Measurements from ENCODE around the gene LGALS7.
A peak's percentile ranks its signal among the peaks of the same experiment; 100 is the strongest.
"Not testable (repeated sequence)": the region's sequence is repeated elsewhere in the genome, so short reads cannot be mapped to it uniquely, and the experiment has no call there.

The LGALS7 gene

DNA sequence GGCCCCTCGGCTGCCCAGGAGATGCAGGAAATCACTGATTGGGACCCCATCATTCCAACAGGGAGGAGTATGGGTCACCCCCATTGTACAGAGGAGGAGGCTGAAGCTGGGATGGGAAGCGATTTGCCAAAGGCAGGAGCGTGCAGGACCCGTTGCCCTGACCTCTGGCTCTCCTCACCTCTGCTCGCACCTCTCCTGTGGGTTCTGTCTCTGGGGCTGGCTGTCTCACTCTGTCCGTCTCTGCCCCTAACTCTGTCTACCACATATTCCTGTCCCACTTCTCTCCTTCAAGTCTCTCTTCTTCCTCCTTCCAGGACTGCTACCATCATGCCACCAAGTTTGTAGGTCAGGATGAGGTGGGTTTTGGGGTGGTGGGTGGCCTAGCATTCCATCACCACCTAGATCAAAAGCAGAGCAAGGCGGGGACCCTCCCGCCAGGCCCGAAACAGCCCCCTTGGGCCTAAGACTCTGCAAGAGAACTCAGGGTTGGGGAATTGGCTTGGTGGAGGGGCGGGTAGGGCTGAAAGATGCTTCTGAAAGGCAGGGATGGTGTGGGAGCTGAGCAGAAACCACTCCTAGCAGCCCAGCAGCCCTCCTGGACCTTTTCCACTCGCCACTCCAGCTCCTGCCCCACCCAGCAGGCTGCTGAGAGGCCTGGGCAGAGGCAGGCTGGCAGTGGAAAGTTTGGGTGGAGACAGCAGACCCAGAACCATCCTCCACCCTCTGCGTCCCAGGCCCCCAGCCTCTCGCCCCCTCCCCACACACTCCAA lies 1.0 kb upstream of the LGALS7 start:
- no peak for DNase-seq (ENCODE audit: low read depth in 2 of 3, low spot score in 2 of 3)

DNA sequence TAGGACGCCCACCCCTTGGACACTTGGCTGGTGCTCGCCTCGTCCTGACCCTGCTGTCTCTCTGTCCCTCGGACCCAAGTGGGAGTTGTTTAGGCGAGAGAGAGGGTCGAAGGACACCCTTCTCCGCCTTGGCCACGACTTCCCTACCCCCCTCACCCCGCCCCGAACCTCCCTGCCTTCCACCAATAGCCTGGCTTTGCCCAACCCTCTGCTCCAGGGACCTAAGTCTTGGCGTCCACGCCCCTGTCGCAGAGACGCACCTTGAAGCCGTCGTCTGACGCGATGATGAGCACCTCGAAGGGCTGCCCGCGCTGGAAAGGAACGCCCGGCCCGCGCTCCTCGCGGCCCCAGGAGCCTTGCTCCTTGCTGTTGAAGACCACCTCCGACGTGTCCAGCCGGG lies 1.7 kb downstream of the LGALS7 start:
- not testable (repeated sequence) for DNase-seq (ENCODE audit: low read depth in 2 of 3, low spot score in 2 of 3)

DNA sequence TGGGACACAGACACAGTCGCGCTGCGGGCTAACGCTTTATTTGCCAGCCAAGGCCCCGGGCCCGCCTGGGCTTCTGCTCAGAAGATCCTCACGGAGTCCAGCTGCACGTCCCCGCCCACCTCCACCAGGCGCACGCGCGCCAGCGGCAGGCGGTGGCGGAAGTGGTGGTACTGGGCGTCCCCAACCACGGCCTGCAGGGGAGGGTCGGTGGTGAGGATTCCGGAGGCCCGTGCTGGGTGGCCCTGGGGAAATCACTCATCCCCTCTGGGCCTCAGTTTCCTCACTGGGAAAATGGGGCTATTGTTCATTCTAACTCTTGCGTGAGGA lies 2.4 kb downstream of the LGALS7 start:
- DNase-seq (ENCODE audit: low read depth in 2 of 3, low spot score in 2 of 3), result not testable (repeated sequence)

DNA sequence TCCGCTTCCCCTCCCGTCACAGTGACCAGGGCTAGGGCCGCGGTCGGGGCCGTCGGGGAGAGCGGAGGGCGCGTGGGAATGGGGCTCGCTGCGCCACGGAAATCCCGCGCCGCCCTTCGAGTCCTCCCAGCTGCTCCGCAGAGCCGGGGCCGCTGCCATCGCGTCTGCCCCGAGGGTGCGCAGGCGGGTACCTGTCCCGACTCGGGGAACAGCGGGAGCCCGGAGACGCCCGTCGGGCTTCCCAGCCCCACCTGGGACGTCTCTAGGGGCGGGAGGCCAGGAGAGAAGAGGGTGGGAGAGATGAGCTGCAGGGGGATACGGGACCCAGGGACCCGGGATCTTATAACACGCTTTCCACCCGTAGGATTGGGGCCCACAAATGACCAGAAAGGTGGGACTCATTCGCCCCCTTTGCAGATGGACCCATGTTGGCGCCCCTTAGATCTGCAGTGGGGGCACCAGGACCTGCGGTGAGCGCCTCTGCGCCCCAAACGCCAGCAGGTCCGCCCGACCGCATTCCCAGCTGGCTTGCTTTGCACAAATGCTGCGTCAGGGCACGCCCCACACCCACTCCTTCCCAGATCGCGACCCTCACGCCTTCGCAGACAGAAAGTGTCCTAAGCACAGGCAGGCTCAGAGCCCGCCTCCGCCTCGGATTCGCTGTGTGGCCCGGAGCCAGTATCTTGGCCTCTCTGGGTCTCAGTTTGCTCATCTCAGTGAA lies 2.9 kb downstream of the LGALS7 start:
- DNase-seq (ENCODE audit: low read depth in 2 of 3, low spot score in 2 of 3), result not testable (repeated sequence)

DNA sequence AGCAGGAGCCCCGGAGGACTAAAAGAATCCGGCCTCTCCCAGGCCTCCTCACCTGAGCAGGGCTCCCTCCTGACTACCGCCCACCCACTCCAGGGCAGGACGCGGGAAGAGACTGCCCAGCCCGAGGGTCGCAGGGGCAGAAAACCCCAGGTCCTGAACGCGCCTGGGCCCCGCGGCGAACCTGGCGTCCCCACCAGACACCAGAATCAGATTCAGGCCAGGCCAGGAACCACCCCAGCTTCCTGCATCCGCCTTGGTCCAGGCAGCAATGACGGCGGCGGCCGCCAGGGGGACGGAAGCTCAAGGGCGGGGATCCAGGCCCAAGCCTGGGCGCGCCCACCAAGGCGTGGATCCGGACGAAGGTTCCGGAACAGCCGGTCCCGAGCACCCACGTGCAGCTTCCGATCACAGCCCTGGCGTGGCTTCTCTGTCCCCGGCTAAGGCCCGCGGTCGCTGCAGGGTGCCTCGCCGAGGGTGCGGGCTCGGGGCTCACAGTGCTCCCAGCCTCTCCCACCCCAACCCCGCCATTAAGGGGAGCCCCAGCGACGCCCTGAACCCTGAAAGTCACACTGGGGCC lies 3.6 kb downstream of the LGALS7 start:
- DNase-seq (ENCODE audit: low read depth in 2 of 3, low spot score in 2 of 3), result peak; percentile 73 to 94 (median 84)

DNA sequence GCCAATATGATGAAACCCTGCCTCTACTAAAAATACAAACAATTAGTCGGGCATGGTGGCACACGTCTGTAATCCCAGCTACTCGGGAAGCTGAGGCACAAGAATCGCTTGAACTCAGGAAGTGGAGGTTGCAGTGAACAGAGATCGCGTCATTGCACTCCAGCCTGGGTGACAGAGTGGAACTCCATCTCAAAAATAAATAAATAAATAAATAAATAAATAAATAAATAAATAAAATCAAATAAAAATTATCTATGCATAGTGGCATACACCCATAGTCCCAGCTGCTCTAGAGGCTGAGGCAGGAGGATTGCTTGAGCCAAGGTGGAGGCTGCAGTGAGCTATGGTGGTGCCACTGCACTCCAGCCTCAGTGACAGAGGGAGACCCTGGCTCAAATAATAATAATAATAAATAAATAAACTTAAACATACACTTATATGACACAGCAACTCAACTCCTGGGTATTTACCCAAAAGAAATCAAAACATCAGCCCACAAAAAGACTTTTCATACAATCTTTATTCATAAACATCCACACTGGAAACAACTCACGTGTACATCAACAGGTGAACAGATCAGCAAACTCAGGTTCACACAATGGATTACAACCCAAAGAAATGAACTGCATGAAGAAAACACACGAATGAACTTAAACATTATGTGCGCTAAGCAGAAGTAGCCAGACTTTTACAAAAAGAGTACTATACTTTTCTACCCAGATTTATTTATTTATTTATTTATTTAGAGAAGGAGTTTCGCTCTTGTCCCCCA lies 6.9 kb downstream of the LGALS7 start:
- no peak for DNase-seq (ENCODE audit: low read depth in 2 of 3, low spot score in 2 of 3)

DNA sequence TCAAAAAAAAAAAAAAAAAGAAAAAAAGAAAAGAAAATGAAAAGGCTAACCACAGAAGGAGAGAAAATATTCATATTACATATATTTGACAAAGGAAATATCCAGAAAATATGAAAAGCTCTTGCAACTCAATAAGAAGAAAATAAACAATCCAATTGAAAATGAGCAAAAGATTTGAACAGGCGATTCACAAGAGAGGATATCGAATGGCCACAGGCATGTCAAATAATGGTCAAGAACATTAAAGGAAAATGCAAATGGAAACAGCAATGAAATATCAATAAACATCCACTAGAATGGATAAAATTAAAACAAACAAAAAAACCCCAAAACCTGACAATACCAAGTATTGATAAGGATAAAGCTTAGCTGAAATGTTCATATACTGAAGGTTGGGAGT lies 8.1 kb downstream of the LGALS7 start:
- no peak for DNase-seq (ENCODE audit: low read depth in 2 of 3, low spot score in 2 of 3)

DNA sequence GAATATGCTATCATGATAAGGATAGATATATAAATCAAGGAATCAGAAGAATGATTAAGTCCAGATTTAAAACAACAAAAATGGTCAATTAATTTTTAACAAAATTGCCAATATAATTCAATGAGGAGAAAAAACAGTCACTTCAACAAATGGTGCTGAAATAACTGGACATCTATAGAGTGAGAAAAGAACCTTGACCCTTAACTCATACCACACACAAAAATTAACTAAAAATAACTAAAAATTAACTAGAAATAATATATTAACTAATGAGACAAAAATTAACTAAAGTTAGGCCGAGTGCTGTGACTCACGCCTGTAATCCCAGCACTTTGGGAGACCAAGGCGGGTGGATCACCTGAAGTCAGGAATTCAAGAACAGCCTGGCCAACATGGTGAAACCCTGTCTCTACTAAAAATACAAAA lies 9.5 kb downstream of the LGALS7 start:
- DNase-seq (ENCODE audit: low read depth in 2 of 3, low spot score in 2 of 3), result no peak

DNA sequence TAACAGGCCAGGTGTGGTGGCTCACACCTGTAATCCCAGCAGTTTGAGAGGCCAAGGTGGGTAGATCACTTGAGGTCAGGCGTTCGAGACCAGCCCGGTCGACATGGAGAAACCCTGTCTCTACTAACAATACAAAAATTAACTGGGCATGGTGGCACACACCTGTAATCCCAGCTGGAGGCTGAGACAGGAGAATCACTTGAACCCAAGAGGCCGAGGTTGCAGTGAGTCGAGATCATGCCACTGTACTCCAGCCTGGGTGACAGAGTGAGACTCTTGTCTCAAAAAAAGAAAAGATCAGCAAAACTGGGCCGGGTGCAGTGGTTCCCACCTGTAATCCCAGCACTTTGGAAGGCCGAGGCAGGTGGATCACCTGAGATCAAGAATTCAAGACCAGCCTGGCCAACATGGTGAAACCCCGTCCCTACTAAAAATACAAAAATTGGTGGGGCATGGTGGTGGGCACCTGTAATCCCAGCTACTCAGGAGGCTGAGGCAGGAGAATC lies 11.4 kb downstream of the LGALS7 start:
- DNase-seq (ENCODE audit: low read depth in 2 of 3, low spot score in 2 of 3), result not testable (repeated sequence)

DNA sequence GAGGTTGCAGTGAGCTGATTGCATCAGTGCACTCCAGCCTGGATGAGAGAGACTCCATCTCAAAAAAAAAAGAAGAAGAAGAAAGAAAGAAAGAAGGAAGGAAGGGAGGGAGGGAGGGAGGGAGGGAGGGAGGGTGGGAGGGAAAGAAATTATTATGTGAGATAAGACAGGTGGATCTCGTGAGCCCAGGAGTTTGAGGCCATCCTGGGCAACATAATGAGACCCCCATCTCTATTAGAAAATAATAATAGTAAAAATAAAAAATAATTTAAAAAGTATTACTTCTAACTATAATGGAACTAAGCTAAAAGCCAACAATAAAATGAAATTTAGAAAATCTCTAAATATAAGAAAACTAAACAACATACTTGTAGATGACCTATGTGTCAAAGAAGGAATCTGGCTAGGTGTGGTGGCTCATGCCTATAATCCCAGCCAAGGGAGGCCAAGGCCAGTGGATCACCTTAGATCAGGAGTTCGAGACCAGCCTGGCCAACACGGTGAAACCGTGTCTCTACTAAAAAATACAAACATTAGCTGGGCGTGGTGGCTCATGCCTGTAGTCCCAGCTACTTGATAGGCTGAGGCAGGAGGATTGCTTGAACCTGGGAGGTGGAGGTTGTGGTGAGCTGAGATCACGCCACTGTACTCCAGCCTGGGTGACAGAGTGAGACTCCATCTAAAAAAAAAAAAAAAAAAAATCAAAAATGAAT lies 12.4 kb downstream of the LGALS7 start:
- DNase-seq (ENCODE audit: low read depth in 2 of 3, low spot score in 2 of 3), result not testable (repeated sequence)

DNA sequence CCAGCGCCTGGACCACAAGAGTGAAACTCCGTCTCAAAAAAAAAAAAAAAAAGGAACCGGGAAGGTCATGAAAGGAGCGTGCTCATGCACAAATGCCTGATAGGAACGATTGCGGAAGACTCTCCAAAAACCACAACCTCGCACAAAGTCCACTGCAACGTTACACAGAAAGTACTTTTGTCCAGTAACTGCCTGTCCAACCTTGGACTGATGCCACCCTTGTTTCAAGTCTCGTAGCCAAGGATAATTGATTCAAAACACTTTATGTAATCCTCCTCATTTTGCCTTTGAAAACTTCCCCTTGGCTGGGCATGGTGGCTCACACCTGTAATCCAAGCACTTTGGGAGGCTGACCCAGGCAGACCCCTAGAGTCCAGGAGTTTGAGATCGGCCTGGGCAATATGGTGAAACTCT lies 13.7 kb downstream of the LGALS7 start:
- DNase-seq (ENCODE audit: low read depth in 2 of 3, low spot score in 2 of 3), result no peak

DNA sequence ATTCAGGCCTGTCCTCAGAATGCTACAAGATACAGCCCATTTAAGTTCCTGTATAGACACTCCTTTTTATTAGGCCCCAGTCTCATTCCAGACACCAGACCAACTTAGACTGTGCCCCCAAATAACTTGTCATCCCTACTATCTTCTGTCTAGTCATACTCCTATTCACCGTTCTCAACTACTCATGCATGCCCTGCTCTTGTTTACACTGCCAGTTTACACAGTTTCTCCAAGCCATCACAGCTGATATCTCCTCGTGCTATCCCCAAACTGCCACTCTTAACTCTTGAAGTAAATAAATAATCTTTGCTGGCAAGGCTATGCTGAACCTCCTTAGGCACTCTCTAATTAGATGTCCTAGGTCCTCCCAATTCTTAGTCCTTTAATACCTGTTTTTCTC lies 19.1 kb downstream of the LGALS7 start:
- DNase-seq (ENCODE audit: low read depth in 2 of 3, low spot score in 2 of 3), result not testable (repeated sequence)

DNA sequence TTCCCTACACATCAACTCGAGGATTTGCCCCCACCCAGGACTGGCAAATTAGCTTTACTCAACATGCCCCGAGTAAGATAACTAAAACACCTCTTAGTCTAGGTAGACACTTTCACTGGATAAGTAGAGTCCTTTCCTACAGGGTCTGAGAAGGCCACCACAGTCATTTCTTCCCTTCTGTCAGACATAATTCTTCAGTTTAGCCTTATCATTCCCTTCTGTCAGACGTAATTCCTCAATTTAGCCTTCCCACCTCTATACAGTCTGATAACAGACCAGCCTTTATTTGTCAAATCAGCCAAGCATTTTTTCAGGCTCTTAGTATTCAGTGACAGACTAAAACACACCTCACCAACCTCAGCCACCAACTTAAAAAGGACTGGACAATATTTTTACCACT lies 19.5 kb downstream of the LGALS7 start:
- not testable (repeated sequence) for DNase-seq (ENCODE audit: low read depth in 2 of 3, low spot score in 2 of 3)

DNA sequence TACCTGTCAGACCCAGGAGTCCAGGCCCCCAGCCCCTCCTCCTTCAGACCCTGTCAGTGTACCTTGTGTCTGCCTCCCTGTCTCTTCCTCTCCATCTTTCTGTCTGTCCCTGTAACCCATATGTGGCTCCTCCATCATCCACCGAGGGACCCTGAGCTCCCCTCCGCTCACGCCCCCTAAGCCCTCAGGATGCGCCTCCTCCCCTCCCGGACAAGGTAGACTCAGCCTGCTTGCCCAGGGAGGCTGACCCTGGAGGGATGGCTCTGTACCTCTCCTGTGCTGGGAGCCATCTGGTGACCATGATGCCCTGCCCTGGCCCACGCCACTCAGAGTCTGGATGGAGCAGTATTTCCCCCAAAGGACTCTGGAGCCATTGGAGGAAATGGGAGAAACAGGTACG lies 28.0 kb downstream of the LGALS7 start:
- no peak for DNase-seq (ENCODE audit: low read depth in 2 of 3, low spot score in 2 of 3)

DNA sequence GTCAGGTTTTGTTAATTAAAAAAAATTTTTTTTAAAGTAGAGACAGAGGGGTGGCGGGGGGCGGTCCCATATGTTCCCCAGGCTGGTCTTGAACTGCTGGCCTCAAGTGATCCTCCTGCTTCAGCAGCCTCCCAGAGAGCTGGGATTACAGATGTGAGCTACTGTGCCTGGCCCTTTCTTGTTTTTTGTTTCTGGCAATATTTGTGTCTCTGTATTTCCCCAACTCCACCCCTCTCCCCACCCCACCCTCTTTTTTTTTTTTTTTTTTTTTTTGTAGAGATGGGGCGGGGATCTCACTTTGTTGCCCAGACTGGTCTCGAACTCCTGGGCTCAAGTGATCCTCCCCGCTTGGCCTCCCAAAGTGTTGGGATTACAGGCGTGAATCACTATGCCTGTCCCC lies 28.4 kb downstream of the LGALS7 start:
- no peak for DNase-seq (ENCODE audit: low read depth in 2 of 3, low spot score in 2 of 3)

DNA sequence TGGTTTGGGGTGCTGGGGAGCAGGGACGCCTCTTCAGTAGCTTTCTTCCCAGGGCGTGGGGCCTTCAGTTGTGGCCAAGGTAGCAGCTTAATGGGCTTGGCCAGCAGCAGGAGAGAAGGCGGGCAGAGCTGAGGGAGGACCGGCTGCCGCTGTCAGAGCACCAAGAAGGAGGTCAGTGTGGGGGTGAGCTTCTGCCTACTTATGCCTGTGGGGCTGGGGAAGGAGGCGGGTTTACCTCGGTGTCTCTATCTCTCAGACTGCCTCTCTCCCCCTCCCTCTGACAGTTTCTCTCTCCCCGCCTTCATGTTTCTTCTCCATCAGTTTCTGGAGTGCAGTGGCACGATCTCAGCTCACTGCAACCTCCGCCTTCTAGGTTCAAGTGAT lies 29.0 kb downstream of the LGALS7 start, which contains the start of gene CAPN12:
CAPN12 (minus strand) TSS at position 177 of the 384 bp plus-strand sequence. CDS start 309 bp downstream, outside the sequence.
- DNase-seq (ENCODE audit: low read depth in 2 of 3, low spot score in 2 of 3), result no peak

DNA sequence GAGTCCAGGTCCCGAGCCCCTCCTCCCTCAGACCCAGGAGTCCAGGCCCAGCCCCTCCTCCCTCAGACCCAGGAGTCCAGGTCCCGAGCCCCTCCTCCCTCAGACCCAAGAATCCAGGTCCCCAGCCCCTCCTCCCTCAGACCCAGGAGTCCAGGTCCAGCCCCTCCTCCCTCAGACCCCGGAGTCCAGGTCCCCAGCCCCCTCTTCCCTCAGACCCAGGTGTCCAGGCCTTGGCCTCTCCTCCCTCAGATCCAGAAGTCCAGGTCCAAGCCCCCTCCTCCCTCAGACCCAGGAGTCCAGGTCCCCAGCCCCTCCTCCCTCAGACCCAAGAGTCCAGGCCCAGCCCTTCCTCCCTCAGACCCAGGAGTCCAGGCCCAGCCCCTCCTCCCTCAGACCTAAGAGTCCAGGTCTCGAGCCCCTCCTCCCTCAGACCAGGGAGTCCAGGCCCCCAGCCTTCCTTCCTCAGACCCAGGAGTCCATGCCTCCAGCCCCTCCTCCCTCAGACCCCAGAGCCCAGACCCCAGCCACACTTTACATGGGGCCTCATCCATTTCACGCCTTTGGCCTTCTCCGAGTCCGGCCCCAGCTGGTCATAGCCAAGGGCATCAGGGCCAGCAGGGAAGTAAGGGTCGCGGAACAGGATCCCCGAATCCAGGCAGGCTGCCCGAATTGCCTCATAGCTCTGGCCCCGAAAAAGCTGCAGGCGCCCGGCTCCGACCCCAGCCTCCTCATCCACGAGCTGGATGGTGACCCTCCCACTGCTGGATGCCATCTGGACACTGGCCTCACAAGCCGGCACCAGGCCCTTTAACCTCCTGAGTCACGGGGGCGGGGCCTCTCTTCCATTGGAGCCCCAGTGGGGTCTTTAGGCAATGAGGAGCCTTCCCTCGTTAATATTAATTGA lies 29.7 kb downstream of the LGALS7 start:
- no peak for DNase-seq (ENCODE audit: low read depth in 2 of 3, low spot score in 2 of 3)

DNA sequence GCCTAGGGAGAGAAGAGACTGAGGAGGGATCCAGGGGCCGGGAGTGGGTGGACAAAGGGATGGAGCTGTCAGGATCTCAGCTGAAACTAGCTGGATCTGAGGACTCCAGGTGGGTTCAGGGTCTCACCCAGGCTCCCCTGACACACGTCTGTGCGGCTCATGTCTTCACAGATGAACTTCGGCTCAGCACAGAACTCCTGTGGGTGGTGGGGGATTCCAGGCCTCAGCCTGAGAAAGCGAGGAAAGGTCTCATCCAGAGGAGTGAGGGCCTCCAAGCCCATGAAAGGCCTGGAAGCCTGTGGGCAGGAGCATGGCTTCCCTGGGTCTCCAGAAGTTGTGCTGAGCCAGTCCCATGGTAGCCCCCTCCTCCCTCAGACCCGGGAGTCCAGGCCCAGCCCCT lies 30.4 kb downstream of the LGALS7 start:
- DNase-seq (ENCODE audit: low read depth in 2 of 3, low spot score in 2 of 3), result no peak

DNA sequence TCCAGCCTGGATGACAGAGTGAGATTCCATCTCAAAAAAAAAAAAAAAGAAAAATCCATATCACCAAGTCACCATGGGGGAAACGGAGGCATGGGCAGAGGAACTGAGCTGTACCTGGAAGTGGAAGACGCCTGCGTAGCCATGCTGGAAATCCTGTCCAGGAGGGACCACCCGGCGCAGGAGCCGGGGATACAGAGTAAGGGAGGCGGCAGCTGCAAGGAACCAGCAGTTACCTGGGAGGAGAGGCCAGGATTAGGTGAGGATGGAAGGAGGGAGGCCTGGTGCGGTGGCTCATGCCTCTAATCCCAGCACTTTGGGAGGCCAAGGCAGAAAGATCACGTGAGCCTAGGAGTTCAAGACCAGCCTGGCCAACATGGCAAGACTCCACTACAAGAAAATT lies 31.0 kb downstream of the LGALS7 start:
- DNase-seq (ENCODE audit: low read depth in 2 of 3, low spot score in 2 of 3), result no peak

DNA sequence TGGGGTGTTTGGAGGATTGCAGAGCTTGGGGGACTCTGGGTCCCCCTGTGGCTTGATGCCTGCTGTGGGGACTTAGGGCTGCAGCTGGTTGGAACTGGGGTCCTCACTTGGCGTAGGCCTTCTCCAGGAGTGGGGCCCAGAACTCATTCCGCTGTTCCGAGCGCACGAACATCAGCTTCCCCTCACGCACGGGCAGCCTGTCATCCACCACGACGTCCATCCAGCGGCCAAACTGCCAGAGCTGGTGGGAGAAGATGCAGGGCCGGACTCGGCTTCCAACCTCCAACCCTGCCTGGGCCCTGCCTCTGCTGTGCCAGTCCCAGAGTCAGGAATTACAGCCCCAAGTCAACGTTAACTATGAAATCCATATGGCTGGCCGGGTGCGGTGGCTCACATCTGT lies 31.6 kb downstream of the LGALS7 start:
- no peak for DNase-seq (ENCODE audit: low read depth in 2 of 3, low spot score in 2 of 3)

Measured in activated CD8-positive, alpha-beta memory T cell treated with anti-CD3 and anti-CD28 coated beads for 48 hours (primary cell).